NB4 (cell line): ENCODE measurements around the gene FRAT1.

ENCODE experiments used
- POLR2A ChIP-seq: IDR thresholded peaks from 2 replicates; pipeline ENCODE4 v1.6.1; 2011; ENCODE audit warnings: mild to moderate bottlenecking; ENCODE audit not compliant: insufficient read length; ENCODE audit errors: extremely low read depth
- TF ChIP-seq, protein P1 (sequence below): IDR thresholded peaks from one replicate; pipeline ENCODE4 v1.5.1; 2012; ENCODE audit warnings: low read depth, low read length

GRCh38 chr10:97367126-97367649, 48.1 kb downstream of the FRAT1 start:
- TF ChIP-seq, protein P1, sequence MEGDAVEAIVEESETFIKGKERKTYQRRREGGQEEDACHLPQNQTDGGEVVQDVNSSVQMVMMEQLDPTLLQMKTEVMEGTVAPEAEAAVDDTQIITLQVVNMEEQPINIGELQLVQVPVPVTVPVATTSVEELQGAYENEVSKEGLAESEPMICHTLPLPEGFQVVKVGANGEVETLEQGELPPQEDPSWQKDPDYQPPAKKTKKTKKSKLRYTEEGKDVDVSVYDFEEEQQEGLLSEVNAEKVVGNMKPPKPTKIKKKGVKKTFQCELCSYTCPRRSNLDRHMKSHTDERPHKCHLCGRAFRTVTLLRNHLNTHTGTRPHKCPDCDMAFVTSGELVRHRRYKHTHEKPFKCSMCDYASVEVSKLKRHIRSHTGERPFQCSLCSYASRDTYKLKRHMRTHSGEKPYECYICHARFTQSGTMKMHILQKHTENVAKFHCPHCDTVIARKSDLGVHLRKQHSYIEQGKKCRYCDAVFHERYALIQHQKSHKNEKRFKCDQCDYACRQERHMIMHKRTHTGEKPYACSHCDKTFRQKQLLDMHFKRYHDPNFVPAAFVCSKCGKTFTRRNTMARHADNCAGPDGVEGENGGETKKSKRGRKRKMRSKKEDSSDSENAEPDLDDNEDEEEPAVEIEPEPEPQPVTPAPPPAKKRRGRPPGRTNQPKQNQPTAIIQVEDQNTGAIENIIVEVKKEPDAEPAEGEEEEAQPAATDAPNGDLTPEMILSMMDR = no peak
- no peak for TF ChIP-seq POLR2A
